Measurements from ENCODE around the gene CXCR6. TPM values are rescaled to one million over a fixed set of nuclear protein-coding genes. Genes with fewer than 3 reads are reported as not detected.

CXCR6 gene
- polyA plus RNA-seq, 1 experiment = not detected

GRCh38 chr3:45955017-45955647 lies 11.9 kb downstream of the CXCR6 start:
- ChIA-PET CTCF (interaction anchor here (2.4 kb wide), 1 partner anchor 16 kb away, joined by 8 read pairs; no protein-coding TSS in a partner anchor), POLR2A (no interaction called here)
- peaks cover 48% of the 10 kb centered on the region for H3K36me3 ChIP-seq (ENCODE audit: control insufficient read depth, insufficient read depth, low read length)
- DNase-seq (ENCODE audit: low read depth) = no peak
- H3K4me3 ChIP-seq (ENCODE audit: low read depth, low read length) = no peak overlapping the region
- H3K27me3 ChIP-seq (ENCODE audit: control insufficient read depth, insufficient read depth, low read length) = no peaks in the 10 kb centered on the region
- TF ChIP-seq, protein P1, sequence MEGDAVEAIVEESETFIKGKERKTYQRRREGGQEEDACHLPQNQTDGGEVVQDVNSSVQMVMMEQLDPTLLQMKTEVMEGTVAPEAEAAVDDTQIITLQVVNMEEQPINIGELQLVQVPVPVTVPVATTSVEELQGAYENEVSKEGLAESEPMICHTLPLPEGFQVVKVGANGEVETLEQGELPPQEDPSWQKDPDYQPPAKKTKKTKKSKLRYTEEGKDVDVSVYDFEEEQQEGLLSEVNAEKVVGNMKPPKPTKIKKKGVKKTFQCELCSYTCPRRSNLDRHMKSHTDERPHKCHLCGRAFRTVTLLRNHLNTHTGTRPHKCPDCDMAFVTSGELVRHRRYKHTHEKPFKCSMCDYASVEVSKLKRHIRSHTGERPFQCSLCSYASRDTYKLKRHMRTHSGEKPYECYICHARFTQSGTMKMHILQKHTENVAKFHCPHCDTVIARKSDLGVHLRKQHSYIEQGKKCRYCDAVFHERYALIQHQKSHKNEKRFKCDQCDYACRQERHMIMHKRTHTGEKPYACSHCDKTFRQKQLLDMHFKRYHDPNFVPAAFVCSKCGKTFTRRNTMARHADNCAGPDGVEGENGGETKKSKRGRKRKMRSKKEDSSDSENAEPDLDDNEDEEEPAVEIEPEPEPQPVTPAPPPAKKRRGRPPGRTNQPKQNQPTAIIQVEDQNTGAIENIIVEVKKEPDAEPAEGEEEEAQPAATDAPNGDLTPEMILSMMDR (IDR thresholded peaks at IDR 0.05; ENCODE audit: insufficient read depth, low read depth, low read length) = no peak

- CTCF ChIA-PET = interaction anchor here (1.0 kb wide), 1 partner anchor 25 kb away, joined by 4 read pairs; no protein-coding TSS in a partner anchor
- H3K4me3 ChIP-seq (ENCODE audit: low read depth, low read length) = no peak overlapping the region
- DNase-seq (ENCODE audit: low read depth) = no peak
- H3K27me3 ChIP-seq (ENCODE audit: control insufficient read depth, insufficient read depth, low read length) = no peaks in the 10 kb centered on the region
- peaks cover 48% of the 10 kb centered on the region for H3K36me3 ChIP-seq (ENCODE audit: control insufficient read depth, insufficient read depth, low read length)
- POLR2A ChIA-PET = no interaction called here
- TF ChIP-seq, protein P1 (IDR thresholded peaks at IDR 0.05; ENCODE audit: insufficient read depth, low read depth, low read length) = no peak
Measured at GRCh38 chr3:45955706-45956105, 12.4 kb downstream of the CXCR6 start.

DNA sequence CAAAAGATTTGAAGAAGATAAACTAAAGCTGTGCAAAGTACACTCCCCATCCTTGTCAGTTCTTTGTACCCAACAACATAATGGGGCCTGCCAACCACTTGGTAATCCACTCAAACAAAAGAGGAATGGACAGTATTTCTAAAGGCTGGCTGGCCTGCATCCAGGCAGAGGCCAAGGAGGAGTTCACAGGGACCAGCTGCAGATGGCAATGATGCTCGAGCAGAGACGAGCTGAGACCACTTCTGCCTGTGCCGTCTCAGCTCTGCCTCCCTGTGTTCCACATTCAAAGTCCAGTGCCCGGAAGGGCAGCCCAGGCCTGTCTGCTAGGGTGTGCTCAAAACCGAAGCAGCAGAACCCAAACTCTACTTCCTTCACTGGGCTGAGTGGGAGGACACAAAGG lies 14.3 kb downstream of the CXCR6 start:
- ChIA-PET POLR2A (no interaction called here), CTCF (interaction anchor here (0.9 to 1.9 kb wide), 5 partner anchors 9 to 117 kb away, joined by 3 to 6 read pairs (median 3); no protein-coding TSS in a partner anchor)
- Histone ChIP-seq H3K4me3 (ENCODE audit: low read depth, low read length) (no peak overlapping the region), H3K27me3 (ENCODE audit: control insufficient read depth, insufficient read depth, low read length) (no peaks in the 10 kb centered on the region), H3K36me3 (ENCODE audit: control insufficient read depth, insufficient read depth, low read length) (peaks cover 41% of the 10 kb centered on the region)
- no peak for DNase-seq (ENCODE audit: low read depth)
- TF ChIP-seq, protein P1 (IDR thresholded peaks at IDR 0.05; ENCODE audit: insufficient read depth, low read depth, low read length) = no peak

DNA sequence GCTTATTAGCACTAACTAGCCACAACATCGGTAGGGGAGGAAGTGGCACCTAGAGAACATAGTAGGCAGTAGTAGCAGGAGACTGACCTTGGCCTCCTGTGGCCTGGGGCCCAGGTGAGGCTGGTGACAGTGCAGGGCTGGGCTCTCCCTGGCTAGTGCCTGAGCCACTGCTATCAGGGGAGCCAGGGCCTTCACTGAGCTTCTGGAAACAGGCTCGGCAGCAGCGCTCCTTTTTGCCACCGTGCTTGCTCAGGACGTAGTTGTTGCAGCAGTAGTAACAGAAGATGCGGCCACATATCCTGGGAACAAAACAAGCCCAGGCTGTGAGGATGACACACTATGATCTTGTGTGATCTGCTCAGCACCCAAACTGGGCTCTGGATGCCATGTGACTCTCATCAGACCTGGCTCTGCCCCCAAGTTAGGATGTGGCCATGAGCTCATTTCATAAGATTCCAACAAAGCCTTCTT lies 15.1 kb downstream of the CXCR6 start:
- DNase-seq (ENCODE audit: low read depth) = peak; percentile 57
- POLR2A ChIA-PET = no interaction called here
- no peak overlapping the region for H3K4me3 ChIP-seq (ENCODE audit: low read depth, low read length)
- CTCF ChIA-PET = interaction anchor here (0.8 to 1.9 kb wide), 6 partner anchors 8 to 119 kb away, joined by 3 to 8 read pairs (median 3); no protein-coding TSS in a partner anchor
- peaks cover 43% of the 10 kb centered on the region for H3K36me3 ChIP-seq (ENCODE audit: control insufficient read depth, insufficient read depth, low read length)
- no peaks in the 10 kb centered on the region for H3K27me3 ChIP-seq (ENCODE audit: control insufficient read depth, insufficient read depth, low read length)
- TF ChIP-seq, protein P1 (IDR thresholded peaks at IDR 0.05; ENCODE audit: insufficient read depth, low read depth, low read length) = no peak

- Histone ChIP-seq H3K4me3 (ENCODE audit: low read depth, low read length) (no peak overlapping the region), H3K27me3 (ENCODE audit: control insufficient read depth, insufficient read depth, low read length) (no peaks in the 10 kb centered on the region), H3K36me3 (ENCODE audit: control insufficient read depth, insufficient read depth, low read length) (peaks cover 43% of the 10 kb centered on the region)
- CTCF ChIA-PET = interaction anchor here (0.8 to 1.9 kb wide), 5 partner anchors 8 to 119 kb away, joined by 3 to 8 read pairs (median 5); no protein-coding TSS in a partner anchor
- POLR2A ChIA-PET = no interaction called here
- DNase-seq (ENCODE audit: low read depth) = no peak
- TF ChIP-seq, protein P1 (IDR thresholded peaks at IDR 0.05; ENCODE audit: insufficient read depth, low read depth, low read length) = no peak
Measured at GRCh38 chr3:45959201-45959600, 15.9 kb downstream of the CXCR6 start.
